ENCODE measurements around the gene C11orf71. TPM values are rescaled to one million over a fixed set of nuclear protein-coding genes. Genes with fewer than 3 reads are reported as not detected.
A peak's percentile ranks its signal among the peaks of the same experiment; 100 is the strongest.

The C11orf71 gene
- total RNA-seq, 1 donor from 2014 or later: 0.43 TPM

DNA sequence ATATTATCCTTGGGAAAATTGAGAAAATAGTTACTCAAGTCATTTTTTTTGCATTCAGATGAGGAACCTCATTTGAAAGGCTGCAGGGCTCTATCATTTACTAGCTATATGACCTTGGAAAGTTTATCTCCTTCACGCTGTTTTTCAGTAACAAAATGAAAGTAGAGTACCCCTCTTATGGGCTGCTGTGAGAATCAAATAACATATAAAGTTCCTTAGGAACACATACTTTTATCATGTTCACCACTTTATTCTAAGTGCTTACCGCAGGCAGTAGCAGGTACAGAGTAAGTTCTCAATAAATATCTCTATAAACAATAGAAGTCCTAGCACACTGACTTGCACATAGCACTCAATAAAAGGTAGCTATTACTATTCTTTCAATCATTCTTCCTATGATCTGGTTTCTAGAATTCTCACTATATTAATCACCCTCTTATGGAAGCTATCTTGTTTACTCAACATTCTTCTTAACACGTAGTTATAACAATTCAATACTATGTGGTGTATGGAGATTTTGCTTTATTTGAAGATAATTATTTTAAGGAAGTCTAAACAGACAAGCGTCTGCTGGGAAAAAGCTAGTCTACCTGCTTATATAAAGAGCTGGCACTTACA lies 1.9 kb downstream of the C11orf71 start:
- TF ChIP-seq, protein P1, sequence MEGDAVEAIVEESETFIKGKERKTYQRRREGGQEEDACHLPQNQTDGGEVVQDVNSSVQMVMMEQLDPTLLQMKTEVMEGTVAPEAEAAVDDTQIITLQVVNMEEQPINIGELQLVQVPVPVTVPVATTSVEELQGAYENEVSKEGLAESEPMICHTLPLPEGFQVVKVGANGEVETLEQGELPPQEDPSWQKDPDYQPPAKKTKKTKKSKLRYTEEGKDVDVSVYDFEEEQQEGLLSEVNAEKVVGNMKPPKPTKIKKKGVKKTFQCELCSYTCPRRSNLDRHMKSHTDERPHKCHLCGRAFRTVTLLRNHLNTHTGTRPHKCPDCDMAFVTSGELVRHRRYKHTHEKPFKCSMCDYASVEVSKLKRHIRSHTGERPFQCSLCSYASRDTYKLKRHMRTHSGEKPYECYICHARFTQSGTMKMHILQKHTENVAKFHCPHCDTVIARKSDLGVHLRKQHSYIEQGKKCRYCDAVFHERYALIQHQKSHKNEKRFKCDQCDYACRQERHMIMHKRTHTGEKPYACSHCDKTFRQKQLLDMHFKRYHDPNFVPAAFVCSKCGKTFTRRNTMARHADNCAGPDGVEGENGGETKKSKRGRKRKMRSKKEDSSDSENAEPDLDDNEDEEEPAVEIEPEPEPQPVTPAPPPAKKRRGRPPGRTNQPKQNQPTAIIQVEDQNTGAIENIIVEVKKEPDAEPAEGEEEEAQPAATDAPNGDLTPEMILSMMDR (IDR thresholded peaks at IDR 0.05): no peak
- DNase-seq (ENCODE audit: low spot score in 2 of 2): no peak
- H3K4me1 ChIP-seq: peaks cover 0 to 19% of the 10 kb centered on the region in 2 donors
- H3K27ac ChIP-seq: peak overlapping the region in 1 of 2 donors; percentile 96
- no peak overlapping the region for H3K4me3 ChIP-seq
- H3K9me3 ChIP-seq: no peaks in the 10 kb centered on the region
- intact Hi-C loops (cut with DNase I): loop anchor here (5.0 kb wide), 1 partner anchor 56 kb away; no protein-coding TSS in a partner anchor
- no peaks in the 10 kb centered on the region for H3K36me3 ChIP-seq
- no peaks in the 10 kb centered on the region for H3K27me3 ChIP-seq

DNA sequence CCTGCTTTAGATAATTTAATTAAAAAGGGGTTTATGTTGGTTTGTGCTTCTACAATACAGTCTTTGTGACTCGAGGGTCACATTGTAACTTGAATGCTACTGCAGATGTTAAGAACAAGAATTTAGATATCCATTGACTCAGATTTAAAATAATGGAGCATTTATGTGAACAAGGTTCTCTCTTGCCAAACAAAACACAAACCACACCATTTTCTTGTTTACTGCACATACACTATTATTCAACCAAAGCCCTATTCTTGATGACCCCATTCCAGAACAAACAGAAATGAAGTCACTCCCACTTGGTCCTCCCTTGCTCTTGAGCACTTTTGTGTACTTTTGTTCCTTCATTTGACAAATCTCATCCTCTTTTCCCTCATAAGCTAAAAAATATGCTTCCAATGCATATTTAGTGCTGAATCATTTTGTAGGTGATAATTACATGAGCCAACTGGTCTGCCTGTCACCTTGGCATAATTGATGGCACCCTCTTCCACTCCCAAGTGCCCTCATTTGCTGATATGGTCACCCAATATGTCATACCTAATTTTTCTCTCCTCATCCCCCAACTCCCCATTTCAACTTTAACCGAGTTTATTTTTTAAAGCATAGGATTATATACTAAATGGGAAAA lies 2.8 kb downstream of the C11orf71 start:
- Histone ChIP-seq H3K36me3 (no peaks in the 10 kb centered on the region), H3K27ac (no peak overlapping the region), H3K27me3 (no peaks in the 10 kb centered on the region), H3K4me1 (peaks cover 0 to 13% of the 10 kb centered on the region in 2 donors), H3K9me3 (no peaks in the 10 kb centered on the region), H3K4me3 (no peak overlapping the region)
- TF ChIP-seq, protein P1 (IDR thresholded peaks at IDR 0.05): no peak
- no peak for DNase-seq (ENCODE audit: low spot score in 2 of 2)
- intact Hi-C loops (cut with DNase I): loop anchor here (5.0 kb wide), 1 partner anchor 55 kb away; no protein-coding TSS in a partner anchor

DNA sequence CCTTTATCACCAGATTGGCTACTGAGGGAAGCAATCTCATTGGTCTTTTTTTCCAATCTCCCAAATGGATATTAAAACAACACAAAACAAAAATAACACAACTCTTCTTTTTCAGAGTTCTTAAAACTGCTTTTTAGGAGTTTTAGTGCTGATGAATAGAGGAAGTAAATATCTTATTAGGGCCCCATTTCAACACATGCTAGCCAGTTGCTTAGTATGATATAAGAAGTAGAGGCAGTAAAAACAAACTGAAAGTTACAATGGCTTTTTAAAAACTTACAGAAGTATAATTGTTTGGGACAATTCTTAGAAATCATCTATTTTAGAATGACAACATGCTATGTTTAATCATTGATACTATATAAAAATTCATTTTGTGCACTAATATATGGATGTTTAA lies 3.4 kb downstream of the C11orf71 start:
- intact Hi-C loops (cut with DNase I): loop anchor here (5.0 kb wide), 1 partner anchor 55 kb away; no protein-coding TSS in a partner anchor
- TF ChIP-seq, protein P1 (IDR thresholded peaks at IDR 0.05): no peak

DNA sequence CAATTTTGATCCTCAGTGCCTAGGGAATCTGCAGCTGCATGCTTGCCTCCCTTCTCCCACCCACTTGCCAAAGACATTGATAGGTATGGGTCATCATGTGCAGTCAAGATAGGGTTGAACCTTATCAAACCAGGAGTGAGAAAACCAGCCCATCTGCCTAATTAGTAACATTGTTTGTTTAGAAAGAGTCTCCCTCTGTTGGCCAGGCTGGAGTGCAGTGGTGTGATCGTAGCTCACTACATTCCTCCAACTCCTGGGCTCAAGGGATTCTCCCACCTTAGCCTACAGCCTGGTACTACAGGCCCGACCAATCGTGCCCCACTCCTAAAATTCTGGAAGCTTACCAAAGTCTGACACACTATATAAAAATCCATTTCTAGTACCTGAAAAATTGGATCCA lies 4.6 kb downstream of the C11orf71 start:
- intact Hi-C loops (cut with DNase I): loop anchor here (5.0 kb wide), 1 partner anchor 53 kb away; no protein-coding TSS in a partner anchor
- TF ChIP-seq, protein P1 (IDR thresholded peaks at IDR 0.05): no peak

More for the DNA sequence above, 3.4 kb downstream of the C11orf71 start:
- Histone ChIP-seq H3K4me1 (peaks cover 0 to 13% of the 10 kb centered on the region in 2 donors), H3K9me3 (no peaks in the 10 kb centered on the region), H3K36me3 (no peaks in the 10 kb centered on the region), H3K27me3 (no peaks in the 10 kb centered on the region), H3K4me3 (no peak overlapping the region), H3K27ac (no peak overlapping the region)
- DNase-seq (ENCODE audit: low spot score in 2 of 2): no peak

DNA sequence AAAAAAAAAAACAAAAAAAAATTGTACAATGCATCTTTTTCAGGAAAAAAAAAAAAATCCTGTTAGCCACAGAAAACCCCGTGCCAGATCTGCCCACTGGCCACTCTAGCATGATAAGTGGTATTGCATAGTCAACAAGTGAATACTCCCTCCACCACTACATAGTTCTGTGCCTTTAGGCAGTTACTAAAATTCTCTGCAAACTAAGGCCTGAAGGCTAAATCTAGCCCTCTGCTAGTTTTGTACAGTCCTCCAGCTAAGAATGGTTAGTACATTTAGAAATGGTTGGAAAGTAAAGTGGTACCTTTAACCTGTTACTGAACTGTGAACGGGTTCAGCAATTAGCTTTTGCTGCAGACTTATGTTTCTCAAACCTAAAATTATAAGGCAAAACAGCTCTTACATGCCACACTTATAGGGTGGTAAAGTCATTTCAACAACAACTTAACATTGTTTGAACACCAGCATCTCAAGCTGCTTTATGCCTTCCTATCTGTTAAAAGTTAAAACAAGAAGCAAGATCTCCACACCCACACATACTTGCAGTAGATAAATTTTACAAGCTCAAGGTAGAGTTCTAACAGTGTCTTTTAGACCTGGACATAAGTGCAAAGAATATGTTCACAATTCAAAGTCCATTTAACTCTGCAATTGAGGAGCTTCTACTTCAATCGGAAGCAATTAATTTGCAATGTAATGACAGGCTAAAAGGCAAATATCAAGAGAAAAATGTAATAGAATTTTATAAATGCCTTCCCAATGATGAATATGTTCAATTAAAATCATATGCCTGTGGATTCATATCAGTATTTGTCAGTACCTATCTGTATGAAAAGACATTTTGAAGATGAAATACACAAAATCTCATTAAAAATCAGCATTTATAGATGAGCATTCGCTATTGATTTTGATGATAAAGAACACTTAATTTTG lies 7.3 kb downstream of the C11orf71 start:
- intact Hi-C loops (cut with DNase I): no loop called here
- H3K4me3 ChIP-seq: no peak overlapping the region
- DNase-seq (ENCODE audit: low spot score in 2 of 2): no peak
- no peaks in the 10 kb centered on the region for H3K27me3 ChIP-seq
- H3K9me3 ChIP-seq: no peaks in the 10 kb centered on the region
- H3K4me1 ChIP-seq: no peaks in the 10 kb centered on the region
- no peaks in the 10 kb centered on the region for H3K36me3 ChIP-seq
- TF ChIP-seq, protein P1 (IDR thresholded peaks at IDR 0.05): no peak
- H3K27ac ChIP-seq: no peak overlapping the region

More for the DNA sequence above, 4.6 kb downstream of the C11orf71 start:
- peaks cover 0 to 13% of the 10 kb centered on the region in 2 donors for H3K4me1 ChIP-seq
- no peak overlapping the region for H3K4me3 ChIP-seq
- no peak for DNase-seq (ENCODE audit: low spot score in 2 of 2)
- no peaks in the 10 kb centered on the region for H3K9me3 ChIP-seq
- H3K27me3 ChIP-seq: no peaks in the 10 kb centered on the region
- H3K36me3 ChIP-seq: no peaks in the 10 kb centered on the region
- H3K27ac ChIP-seq: no peak overlapping the region
